ENCODE data around the gene UMODL1.
"Not testable (repeated sequence)": the region's sequence is repeated elsewhere in the genome, so short reads cannot be mapped to it uniquely, and the experiment has no call there.

Gene UMODL1

GRCh38 chr21:42159560-42160110 lies 88.5 kb downstream of the UMODL1 start:
- no peak for DNase-seq

GRCh38 chr21:42160111-42160721 lies 89.1 kb downstream of the UMODL1 start:
- no peak for DNase-seq

GRCh38 chr21:42160765-42161164 lies 89.6 kb downstream of the UMODL1 start:
- DNase-seq, result no peak

GRCh38 chr21:42161401-42161955 lies 90.4 kb downstream of the UMODL1 start:
- DNase-seq, result no peak

DNA sequence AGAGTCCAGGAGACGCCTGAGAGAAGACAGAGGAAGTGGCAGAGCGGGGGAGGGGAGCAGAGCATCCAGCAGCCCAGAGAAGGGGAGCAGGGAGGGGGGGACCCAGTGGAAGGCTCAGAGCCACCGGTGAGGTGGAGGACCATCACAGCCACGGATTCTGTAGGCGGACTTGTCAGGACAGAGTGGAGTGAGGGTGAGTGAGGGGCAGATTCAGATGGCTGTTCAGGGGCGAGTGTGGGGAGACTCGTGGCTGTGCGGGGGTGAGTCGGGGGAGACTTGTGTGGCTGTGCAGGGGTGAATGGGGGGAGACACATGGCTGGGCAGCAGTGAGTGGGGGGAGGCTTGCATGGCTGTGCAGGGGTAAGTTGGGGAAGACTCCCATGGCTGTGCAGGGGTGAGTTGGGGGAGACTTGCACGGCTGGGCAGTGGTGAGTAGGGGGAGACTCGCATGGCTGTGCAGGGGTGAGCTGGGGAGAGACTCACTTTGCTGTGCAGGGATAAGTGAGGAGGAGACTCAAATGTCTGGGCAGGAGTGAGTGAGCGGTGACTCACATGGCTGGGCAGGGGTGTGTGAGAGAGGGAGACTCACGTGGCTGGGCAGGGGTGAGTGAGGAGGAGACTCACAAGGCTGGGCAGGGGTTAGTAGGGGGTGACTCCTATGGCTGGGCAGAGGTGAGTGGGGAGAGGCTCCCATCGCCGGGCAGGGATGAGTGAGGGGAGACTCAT lies 91.0 kb downstream of the UMODL1 start:
- DNase-seq, result no peak

DNA sequence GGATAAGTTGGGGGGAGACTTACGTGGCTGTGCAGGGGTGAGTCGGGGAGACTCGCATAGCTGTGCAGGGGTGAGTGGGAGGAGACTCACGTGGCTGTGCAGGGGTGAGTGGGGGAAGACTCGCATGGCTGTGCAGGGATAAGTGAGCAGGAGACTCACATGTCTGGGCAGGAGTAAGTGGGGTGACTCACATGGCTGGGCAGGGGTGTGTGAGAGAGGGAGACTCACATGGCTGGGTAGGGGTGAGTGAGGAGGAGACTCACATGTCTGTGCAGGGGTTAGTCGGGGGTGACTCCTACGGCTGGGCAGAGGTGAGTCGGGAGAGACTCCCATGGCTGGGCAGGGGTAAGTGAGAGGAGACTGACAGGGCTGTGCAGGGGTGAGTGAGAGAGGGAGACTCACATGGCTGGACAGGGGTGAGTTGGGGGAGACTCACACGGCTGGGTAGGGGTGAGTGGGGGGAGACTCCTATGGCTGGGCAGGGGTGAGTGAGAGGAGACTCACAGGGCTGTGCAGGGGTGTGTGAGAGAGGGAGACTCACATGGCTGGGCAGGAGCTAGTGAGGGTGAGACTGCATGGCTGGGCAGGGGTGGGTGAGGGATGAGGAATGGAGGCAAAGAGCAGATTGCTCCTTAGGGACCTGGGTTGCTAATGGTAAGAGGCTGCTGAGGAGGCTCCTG lies 91.9 kb downstream of the UMODL1 start:
- DNase-seq, result no peak

GRCh38 chr21:42163511-42163863 lies 92.4 kb downstream of the UMODL1 start:
- no peak for DNase-seq

GRCh38 chr21:42164064-42164789 lies 93.1 kb downstream of the UMODL1 start:
- DNase-seq, result peak in 35 of 58 donors; percentile 14 to 68 (median 40)

DNA sequence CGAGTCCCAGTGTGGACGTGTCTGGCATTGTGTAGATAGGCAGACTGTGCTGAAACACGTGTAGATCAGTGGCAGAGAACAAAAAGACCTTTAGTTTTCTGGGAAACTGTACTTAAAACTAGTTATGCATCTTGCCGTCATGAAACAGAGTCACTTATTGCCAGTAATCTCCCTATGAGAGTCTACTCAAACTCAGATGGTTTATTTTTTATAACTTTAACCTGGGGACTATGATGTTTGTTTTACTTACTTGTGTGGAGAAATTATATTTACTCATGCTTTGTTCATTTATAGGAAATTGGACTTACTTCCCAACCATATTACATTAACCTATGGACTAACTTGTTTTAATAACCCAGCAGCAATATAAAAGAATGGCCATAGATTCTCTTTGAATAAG lies 93.7 kb downstream of the UMODL1 start:
- no peak for DNase-seq

DNA sequence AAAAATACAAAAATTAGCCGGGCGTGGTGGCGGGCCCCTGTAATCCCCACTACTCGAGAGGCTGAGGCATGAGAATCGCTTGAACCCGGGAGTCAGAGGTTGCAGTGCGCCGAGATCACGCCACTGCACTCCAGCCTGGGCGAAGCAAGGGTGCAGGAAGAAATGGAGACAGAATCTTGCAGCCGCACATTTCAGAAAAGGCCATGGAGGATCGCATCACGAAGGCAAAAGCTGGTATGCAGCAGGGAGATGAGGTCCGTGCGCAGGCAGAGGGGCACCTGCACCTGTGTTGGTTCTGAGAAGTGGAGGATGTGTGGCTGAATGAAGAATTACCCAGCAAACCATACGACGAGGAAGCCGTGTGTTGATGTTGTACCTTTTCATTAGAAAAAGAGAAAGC lies 94.8 kb downstream of the UMODL1 start:
- DNase-seq, result no peak

DNA sequence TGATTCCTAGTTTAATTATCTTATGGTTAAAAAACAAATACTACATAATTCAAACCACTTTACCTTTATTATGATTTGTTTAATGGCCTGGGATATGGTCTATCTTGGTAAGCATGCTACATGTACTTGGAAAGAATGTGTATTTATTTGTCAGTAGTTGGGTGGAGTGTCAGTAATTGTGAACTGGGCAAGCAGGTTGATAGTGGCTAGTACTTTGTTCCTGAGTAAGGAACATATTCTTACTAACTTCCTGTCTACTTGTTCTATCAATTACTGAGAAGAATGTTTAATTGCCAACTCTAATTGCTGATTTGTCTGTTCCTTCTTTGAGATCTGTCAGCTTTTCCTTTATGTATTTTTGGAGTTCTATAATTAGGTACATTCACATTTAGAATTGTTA lies 98.6 kb downstream of the UMODL1 start:
- no peak for DNase-seq

- peak in 33 of 58 donors; percentile 15 to 83 (median 52) for DNase-seq
These were observed 100.3 kb downstream of the UMODL1 start for GRCh38 chr21:42171091-42172053.

DNA sequence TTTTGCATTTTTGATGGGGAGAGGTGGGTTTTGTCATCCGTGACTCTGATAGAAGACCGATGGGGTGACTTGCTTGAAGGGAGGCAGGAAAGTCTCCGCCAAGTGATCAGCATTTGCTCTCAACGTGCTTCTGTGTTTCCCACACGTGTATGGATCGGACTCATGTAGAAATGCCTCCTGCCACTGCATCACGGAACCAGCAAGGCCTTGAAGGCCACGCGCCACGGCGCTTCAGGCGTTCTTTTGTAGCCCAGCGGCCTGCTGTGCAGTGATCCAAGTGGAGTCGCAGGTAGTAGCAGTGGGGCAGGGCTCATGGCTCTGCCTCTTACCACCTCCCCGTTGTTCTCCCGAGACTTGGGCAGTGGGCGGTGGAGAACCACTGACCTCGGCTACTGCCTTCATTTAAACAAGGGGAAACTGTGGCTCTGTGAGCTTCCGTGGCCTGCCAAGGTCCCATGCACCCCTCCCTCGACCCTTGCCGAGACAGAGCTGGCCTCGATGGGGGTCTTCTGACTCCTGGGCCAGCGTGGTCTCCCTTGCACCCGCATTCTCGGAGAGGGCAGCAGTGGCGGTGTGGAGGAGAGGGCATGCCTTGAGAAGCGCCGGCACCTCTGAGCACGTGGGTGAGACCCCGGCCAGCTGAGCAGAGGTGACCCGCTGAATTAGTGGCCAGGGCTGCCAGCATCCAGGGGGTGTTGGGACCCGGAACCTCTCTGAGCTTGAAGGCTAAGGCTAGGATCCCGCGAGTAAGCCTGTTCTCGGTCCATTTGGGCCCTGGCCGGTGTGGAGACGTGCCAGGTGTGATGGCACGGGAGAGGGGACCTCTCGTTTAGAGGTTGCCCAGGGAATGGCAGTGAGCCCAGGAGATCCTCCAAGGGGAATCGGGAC lies 101.7 kb downstream of the UMODL1 start:
- DNase-seq, result no peak

- DNase-seq, result no peak
These were observed 103.1 kb downstream of the UMODL1 start for GRCh38 chr21:42174173-42174572.

GRCh38 chr21:42175110-42175710 lies 104.1 kb downstream of the UMODL1 start:
- no peak for DNase-seq

DNA sequence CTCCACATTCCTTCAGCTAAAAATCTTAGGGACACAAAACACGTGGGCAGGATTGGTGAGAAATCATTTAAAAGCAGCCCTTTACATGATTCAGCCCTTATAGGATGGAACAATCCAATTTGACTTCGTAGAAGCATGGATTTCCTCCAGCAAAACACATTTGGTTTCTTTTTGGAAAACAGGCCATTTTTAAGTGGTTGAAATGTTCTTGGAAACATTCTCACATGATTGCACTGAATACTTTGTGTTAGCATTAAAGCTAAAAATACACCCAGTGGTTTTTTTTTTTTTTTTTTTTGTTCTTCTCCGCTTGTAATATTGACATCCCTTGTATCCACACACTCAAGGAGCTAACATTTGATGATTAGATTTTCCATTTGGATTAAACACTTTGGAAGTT lies 105.7 kb downstream of the UMODL1 start:
- peak in 2 of 58 donors; percentile 2 to 36 for DNase-seq

- peak in 6 of 58 donors; percentile 6 to 32 (median 26) for DNase-seq
These were observed 108.2 kb downstream of the UMODL1 start for GRCh38 chr21:42179316-42179715.

DNA sequence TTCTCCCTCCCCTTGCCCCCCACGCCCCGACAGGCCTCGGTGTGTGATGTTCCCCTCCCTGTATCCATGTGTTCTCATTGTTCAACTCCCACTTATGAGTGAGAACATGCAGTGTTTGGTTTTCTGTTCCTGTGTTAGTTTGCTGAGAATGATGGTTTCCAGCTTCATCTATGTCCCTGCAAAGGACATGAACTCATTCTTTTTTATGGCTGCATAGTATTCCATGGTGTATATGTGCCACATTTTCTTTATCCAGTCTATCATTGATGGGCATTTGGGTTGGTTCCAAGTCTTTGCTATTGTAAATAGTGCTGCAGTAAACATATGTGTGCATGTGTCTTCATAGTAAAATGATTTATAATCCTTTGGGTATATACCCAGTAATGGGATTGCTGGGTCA lies 108.9 kb downstream of the UMODL1 start:
- not testable (repeated sequence) for DNase-seq

Data from anterior cingulate cortex (tissue), 58 donors.